HTERT RPE-1 (cell line): ENCODE measurements around the gene FRY.

ENCODE experiments used
- in situ Hi-C: fragments of 300-500 bp; cut with MboI; formaldehyde crosslinking; loops from 4 replicates; pipeline ENCODE4 v1.14.3; 2020; ENCODE audit warnings: low sequenced_read_pairs

Gene FRY

DNA sequence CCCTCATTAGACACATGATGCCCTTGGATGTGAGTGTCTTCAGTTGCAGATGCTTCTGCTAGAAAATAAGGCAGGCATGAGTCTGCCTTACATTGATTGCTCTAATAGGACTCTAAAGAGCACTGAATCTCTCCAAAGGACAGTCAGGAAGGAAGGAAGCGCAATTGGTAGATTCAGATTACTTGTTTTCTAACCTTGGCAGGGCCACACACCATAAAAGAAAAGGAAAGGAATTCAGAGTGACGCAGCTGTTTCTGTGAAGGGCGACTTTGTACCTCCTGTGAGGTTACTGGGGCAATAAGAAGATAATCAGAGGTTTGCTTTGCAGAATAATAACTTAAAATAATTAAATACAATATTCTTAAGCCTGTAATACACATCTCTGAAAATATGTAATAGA lies 48.0 kb downstream of the FRY start:
- in situ Hi-C loops: no loop called here

- in situ Hi-C loops: no loop called here
Measured at GRCh38 chr13:32080328-32080744, 48.8 kb downstream of the FRY start.

DNA sequence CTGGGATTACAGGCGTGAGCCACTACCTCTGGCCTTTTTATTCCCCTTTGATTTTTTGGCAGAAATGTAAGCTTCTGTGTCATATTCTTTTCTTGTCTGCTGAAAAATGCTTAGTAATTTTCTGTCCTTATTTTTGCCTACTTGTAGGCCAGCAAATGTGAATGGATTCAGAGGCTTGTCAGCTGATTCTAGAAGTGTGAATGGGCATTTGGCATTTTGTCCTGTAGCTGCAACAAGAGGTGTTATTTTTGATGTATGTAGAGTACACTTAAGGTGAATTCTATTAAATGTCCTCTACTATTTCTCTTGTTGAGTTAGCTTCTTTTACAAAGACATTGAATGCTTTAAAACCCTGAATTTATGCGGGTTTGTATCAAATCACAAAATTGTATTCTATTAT lies 50.0 kb downstream of the FRY start:
- in situ Hi-C loops: no loop called here

- in situ Hi-C loops: no loop called here
Measured at GRCh38 chr13:32086366-32086765, 54.8 kb downstream of the FRY start.

- in situ Hi-C loops: no loop called here
Measured at GRCh38 chr13:32086791-32087441, 55.3 kb downstream of the FRY start.

GRCh38 chr13:32087955-32088747 lies 56.6 kb downstream of the FRY start:
- in situ Hi-C loops: no loop called here

DNA sequence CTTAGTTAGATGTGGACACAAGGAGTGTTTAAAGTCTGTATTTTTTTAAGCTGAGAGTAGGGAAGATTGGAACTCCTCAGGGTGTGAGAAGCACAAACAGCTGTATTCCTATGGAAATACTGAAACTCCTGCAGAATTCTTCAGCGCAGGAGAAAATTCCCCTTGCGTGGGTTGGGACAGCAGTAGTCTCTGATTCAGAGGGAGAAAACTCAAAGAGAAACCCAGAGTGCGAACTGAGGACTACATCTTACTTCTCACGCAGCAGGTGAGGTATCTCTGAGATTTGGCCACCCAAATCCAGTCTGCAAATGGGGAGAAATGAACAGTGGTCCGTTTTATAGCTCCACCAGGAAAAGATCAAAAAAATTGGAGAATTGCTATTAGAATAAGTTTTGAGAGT lies 60.9 kb downstream of the FRY start:
- in situ Hi-C loops: no loop called here

- in situ Hi-C loops: no loop called here
Measured at GRCh38 chr13:32093006-32093405, 61.4 kb downstream of the FRY start.

- in situ Hi-C loops: no loop called here
Measured at GRCh38 chr13:32098272-32098671, 66.7 kb downstream of the FRY start.

- in situ Hi-C loops: no loop called here
Measured at GRCh38 chr13:32105653-32106313, 74.2 kb downstream of the FRY start.

GRCh38 chr13:32107474-32107873 lies 75.9 kb downstream of the FRY start:
- in situ Hi-C loops: no loop called here

DNA sequence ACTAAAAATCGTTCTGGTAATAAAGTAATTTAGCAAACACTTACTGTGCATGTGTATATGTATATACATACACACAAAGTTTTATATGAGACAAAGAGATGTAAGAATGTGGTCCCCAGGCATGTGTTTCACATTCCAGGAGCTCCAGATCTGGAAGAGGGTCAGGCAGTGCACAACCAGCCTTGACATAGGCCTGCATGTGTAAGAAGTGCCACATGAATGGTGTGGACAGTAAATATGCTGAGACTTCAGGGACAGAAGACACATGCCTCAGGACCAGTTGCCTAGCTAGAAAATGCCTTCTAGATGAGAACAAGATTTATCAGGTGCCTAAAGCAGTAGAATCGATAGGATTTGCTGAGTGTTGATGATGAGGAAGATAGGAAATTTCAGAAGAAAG lies 76.4 kb downstream of the FRY start:
- in situ Hi-C loops: no loop called here

GRCh38 chr13:32113532-32113931 lies 82.0 kb downstream of the FRY start:
- in situ Hi-C loops: no loop called here

DNA sequence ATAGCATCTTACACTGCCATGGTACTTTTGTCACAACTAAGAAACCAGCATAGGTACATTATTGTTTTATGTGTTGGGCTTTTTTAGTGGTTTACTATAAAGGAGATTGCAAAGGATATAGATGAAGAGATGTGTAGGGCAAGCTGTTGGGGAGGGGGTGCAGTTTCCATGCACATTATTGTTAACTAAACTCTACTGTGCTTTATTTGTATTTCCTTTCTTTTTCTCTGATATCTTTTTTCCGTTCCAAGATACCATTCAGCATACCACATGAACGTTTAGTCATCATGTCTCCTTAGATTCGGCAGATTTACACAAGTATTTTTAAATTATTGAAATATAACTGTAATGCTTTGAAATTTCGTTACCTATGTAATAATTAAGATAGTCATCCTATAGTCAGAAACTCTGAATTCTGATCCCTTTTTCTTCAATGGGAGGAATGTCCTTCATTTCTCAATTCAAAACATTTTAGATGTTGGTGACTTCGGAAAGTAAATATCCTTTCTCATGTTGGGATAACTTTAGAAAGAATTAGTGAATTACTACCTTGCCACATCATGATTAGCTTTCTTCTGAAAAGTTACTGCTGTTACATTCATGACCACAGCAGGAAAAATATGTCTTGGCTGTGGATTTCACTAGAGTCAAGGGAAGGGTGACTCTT lies 82.8 kb downstream of the FRY start:
- in situ Hi-C loops: no loop called here

GRCh38 chr13:32115066-32115465 lies 83.5 kb downstream of the FRY start:
- in situ Hi-C loops: no loop called here

- in situ Hi-C loops: no loop called here
Measured at GRCh38 chr13:32116210-32116609, 84.6 kb downstream of the FRY start.

GRCh38 chr13:32117001-32117400 lies 85.4 kb downstream of the FRY start:
- in situ Hi-C loops: no loop called here

DNA sequence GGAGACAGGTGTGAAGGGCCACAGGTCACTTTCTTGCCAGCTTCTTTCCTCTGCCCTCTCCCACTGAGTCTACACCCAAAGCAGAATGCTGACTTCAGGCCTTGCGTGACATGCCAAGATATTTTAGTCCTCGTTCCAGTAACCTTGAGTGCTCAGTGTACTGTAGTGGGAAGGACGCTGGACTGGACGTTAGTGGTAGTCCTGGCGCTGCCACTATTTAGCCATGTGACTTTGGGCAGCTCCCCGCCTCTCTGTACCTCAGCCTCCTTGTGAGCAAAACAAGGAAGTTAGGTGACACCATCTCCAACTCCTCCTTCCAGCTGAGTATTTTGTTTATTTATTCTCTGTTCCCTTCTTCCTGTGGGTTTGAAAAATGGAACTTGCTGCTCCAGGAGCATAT lies 86.1 kb downstream of the FRY start:
- in situ Hi-C loops: no loop called here

DNA sequence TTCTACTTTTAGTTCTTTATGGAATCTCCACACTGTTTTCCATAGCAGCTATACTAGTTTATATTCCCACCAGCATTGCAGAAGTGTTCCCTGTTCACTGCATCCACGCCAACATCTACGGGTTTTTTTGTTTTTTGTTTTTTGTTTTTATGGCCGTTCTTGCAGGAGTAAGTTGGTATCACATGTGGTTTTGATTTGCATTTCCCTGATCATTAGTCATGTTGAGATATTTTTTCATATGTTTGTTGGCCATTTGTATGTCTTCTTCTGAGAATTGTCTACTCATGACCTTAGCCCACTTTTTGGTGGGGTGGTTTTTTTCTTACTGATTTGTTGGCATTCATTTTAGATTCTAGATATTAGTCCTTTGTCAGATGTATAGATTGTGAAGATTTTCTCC lies 89.7 kb downstream of the FRY start:
- in situ Hi-C loops: no loop called here

GRCh38 chr13:32124743-32125142 lies 93.2 kb downstream of the FRY start:
- in situ Hi-C loops: no loop called here

DNA sequence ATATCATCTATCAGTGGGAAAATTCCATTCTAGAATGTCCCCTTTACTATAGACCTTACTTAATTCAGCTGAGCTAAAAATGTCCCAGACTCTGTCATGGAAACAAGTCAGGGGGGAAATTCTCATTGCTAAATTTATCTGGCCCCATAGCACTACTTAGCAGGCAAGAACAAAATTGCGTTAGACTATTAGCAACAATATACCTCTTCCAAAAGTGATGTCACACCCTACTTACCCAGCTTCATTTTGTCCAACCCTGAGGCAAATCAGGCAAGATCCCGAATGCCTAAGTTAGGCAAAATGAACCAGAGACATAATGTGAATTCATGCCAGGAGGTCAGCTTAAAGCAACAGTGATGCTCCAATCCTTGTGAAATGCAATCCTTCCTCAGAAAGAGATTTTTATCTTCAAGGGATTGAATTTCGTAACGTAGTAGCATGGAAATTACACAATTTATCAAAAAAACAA lies 93.7 kb downstream of the FRY start:
- in situ Hi-C loops: no loop called here
